Erythroblast (primary cell): Measurements from ENCODE around the gene ING2.
A peak's percentile ranks its signal among the peaks of the same experiment; 100 is the strongest.
"Not testable (repeated sequence)": the region's sequence is repeated elsewhere in the genome, so short reads cannot be mapped to it uniquely, and the experiment has no call there.

ENCODE experiments used
- DNase-seq, 2 experiments: peaks; one replicate each; lab custom pipeline; 2025; lab: John Stamatoyannopoulos, UW
- GATA1 ChIP-seq: IDR thresholded peaks from 2 replicates; pipeline ENCODE4 v1.6.1; 2011; ENCODE audit warnings: low read depth, mild to moderate bottlenecking, control low read depth, low read length, moderate library complexity
- POLR2A ChIP-seq: IDR thresholded peaks from 2 replicates; pipeline ENCODE4 v1.6.1; 2011; ENCODE audit warnings: mild to moderate bottlenecking, low read length

ING2 gene

DNA sequence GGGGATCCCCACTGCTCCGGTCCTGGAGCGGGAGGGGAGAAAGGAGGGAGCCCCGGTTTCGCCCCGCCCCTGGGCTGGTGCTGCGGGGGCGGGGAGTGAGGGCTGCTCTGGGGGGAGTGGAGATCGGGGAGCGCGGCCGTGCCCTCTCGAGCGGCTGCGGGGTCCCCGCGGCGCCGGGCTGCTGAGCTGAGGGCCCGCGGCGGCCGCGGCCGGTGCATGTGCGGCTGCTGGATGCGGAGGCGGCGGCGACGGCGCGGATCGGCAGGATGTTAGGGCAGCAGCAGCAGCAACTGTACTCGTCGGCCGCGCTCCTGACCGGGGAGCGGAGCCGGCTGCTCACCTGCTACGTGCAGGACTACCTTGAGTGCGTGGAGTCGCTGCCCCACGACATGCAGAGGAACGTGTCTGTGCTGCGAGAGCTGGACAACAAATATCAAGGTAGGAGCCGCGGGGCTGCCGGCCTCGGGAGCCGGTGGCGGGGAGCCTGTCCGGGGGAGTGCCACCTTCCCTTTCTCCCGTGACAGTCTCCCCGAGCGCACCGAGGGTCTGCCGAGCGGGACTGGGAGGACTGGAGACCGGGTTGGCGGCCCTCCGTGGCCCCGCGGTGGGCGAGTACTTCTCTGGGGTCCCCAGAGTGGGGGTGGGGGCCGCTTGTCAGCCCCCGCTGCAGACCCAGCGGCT is at the start of gene ING2:
Gene ING2, plus strand, starts transcription at position 129 of the 681 bp plus-strand sequence. Its CDS starts 138 bp downstream, at position 267.
- peak; percentile 90 to 94 for DNase-seq
- TF ChIP-seq GATA1 (no peak), POLR2A (peak; percentile 8)

- peak; percentile 42 to 86 for DNase-seq
- TF ChIP-seq GATA1 = no peak
- peak; percentile 23 for TF ChIP-seq POLR2A
Measured at GRCh38 chr4:183455431-183456195, 49.2 kb upstream of the ING2 start.

DNA sequence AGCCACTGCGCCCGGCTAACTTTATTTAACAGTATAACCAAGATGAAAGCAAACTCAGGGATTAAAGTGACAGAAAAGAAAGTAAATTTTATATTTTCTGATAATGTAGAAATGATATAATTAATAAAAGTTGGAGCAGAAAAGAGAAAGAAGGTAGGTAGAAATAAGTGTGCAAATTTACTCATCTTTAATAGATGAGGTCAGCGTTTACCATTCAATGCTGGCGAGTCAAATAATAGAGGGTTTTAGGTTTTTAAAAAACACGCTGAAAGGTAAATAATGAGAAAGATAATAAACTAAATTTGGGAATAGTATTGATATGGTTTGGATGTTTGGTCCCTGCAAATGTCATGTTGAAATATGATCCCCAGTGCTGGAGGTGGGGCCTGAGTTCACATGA is 46.9 kb upstream of the ING2 start:
- TF ChIP-seq GATA1 (no peak), POLR2A (no peak)
- DNase-seq = no peak

DNA sequence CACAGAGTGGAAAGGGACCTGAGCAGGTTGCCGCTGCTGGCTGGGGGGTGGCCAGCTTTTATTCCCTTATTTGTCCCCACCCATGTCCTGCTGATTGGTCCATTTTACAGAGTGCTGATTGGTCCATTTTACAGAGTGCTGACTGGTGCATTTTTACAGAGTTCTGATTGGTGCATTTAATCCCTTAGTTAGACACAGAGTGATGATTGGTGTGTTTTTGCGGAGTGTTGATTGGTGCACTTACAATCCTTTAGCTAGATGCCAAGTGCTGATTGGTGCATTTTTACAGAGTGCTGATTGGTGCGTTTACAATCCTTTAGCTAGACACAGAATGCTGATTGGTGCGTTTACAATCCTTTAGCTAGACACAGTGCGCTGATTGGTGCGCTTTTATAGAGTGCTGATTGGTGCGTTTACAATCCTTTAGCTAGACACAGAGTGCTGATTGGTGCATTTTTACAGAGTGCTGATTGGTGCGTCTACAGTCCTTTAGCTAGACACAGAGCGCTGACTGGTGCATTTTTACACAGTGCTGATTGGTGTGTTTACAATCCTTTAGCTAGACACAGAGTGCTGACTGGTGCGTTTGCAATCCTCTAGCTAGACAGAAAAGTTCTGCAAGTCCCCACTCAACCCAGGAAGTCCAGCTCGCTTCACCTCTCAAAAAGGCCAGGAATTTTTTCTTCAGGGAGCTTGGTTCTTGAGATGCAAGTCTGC is 40.8 kb upstream of the ING2 start:
- not testable (repeated sequence) for DNase-seq

GRCh38 chr4:183465879-183466278 is 39.0 kb upstream of the ING2 start:
- not testable (repeated sequence) for DNase-seq

DNA sequence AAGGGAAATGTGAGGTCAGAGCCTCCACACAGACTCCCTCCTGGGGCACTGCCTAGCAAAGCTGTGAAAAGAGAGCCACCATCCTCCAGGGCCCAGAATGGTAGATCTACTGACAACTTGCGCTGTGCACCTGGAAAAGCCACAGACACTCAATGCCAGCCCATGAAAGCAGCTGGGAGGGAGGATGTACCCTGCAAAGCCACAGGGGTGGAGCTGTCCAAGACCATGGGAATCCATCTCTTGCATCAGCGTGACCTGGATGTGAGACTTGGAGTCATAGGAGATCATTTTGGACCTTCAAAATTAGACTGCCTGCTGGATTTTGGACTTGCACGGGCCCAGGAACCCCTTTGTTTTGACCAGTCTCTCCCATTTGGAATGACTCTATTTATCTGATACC is 37.6 kb upstream of the ING2 start:
- TF ChIP-seq GATA1 = no peak
- no peak for TF ChIP-seq POLR2A
- no peak for DNase-seq

GRCh38 chr4:183468210-183469095 is 36.4 kb upstream of the ING2 start:
- no peak for DNase-seq
- TF ChIP-seq POLR2A (no peak), GATA1 (no peak)

GRCh38 chr4:183469285-183469684 is 35.6 kb upstream of the ING2 start:
- no peak for TF ChIP-seq GATA1
- no peak for TF ChIP-seq POLR2A
- no peak for DNase-seq

- DNase-seq = no peak
- TF ChIP-seq GATA1 (no peak), POLR2A (no peak)
Measured at GRCh38 chr4:183469936-183470335, 34.9 kb upstream of the ING2 start.

DNA sequence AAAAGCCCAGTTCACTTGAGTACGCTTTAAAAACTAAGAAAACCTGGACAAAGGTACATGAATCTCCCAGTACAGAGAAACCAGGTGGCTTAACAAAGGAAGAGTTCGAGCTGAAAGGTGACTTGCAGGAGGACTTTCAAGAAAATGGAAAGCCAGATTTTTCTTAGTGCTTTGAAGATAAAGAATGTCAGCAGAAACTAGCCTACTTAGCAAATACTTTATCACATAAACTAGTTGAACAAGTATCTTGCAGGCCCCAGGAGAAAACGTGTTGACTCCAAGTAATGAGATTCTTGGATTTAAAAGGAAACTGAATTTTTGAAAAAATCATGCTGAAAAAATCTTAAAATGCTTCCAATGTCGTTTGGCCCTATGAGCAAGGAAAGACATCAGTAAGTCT is 34.0 kb upstream of the ING2 start:
- no peak for DNase-seq
- no peak for TF ChIP-seq POLR2A
- TF ChIP-seq GATA1 = no peak

- peak; percentile 69 to 86 for DNase-seq
- TF ChIP-seq POLR2A (no peak), GATA1 (no peak)
Measured at GRCh38 chr4:183471946-183472708, 32.7 kb upstream of the ING2 start.

GRCh38 chr4:183478123-183478522 is 26.7 kb upstream of the ING2 start:
- no peak for DNase-seq
- TF ChIP-seq GATA1 = no peak
- no peak for TF ChIP-seq POLR2A

DNA sequence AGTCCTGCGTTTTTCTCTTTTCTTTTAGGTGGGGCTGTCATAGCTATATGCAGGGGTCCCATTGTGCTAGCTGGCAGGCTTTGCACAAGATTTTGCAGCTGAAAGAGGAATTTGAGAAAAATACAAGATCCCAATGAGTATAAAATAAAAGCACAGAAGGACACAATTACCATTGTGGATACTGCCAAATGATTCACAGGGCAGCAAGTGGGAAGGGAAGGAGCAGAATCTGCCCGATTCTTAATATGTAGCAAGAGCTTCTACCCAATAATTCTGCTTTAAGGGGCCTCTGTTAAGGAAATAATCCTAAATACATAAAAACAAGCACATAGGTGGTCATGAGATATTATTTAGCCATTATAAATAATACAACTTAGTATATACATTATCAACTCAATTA is 25.9 kb upstream of the ING2 start:
- TF ChIP-seq POLR2A = no peak
- TF ChIP-seq GATA1 = no peak
- no peak for DNase-seq

- DNase-seq = not testable (repeated sequence)
Measured at GRCh38 chr4:183482515-183483095, 22.3 kb upstream of the ING2 start.
